ENCODE measurements around the gene KHSRP.

GRCh38 chr19:6375411-6376010, 49.1 kb downstream of the KHSRP start, which contains the start of gene PSPN:
- no peak for TF ChIP-seq CTCF (conservative IDR thresholded peaks at IDR 0.05; ENCODE audit: low read depth, low read length)
- no peak for TF ChIP-seq POLR2A (IDR thresholded peaks at IDR 0.05; ENCODE audit: low read depth, low read length)
- TF ChIP-seq RFX5 (IDR thresholded peaks at IDR 0.05; ENCODE audit: low read depth, low read length): no peak
- no peak for TF ChIP-seq ELK1 (IDR thresholded peaks at IDR 0.05; ENCODE audit: borderline replicate concordance, low read depth, low read length)
- no peak for TF ChIP-seq MXI1 (IDR thresholded peaks at IDR 0.05; ENCODE audit: borderline replicate concordance, low read depth, low read length)
- TF ChIP-seq SMC3 (IDR thresholded peaks at IDR 0.05; ENCODE audit: low read depth, low read length): no peak
- no peak for TF ChIP-seq MAFK (IDR thresholded peaks at IDR 0.05; ENCODE audit: low read depth, low read length)
- no peak for TF ChIP-seq FOS (IDR thresholded peaks at IDR 0.05; ENCODE audit: low read depth, low read length)
- TF ChIP-seq BHLHE40 (IDR thresholded peaks at IDR 0.05; ENCODE audit: low read depth, low read length): no peak
- TF ChIP-seq USF2 (IDR thresholded peaks at IDR 0.05; ENCODE audit: low read depth, low read length): no peak
- TF ChIP-seq RCOR1 (IDR thresholded peaks at IDR 0.05; ENCODE audit: insufficient replicate concordance, low read length): no peak
- TF ChIP-seq RAD21 (IDR thresholded peaks at IDR 0.05; ENCODE audit: low read length): no peak
- TF ChIP-seq CHD1 (IDR thresholded peaks at IDR 0.05; ENCODE audit: low read depth, low read length): no peak
- TF ChIP-seq NFE2L2 (IDR thresholded peaks at IDR 0.05; ENCODE audit: low read depth, low read length): no peak

Data from IMR-90 (cell line).